ENCODE results near the gene RNF149.

RNF149 gene

DNA sequence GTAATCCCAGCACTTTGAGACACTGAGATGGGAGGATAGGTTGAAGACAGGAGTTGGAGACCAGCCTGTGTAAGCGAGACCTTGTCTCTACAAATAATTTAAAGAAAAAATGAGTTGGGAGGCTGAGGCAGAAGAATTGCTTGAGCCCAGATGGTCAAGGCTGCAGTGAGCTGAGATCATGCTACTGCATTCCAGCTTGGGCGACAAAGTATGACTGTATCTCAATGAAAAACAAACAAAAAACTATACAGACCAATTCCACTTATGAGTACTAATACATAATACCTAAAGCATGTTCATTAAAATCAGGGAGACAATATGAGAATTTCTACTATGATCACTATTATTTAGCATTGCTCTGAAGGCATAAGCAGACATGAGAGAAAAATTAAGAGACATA lies 12.6 kb downstream of the RNF149 start:
- DNase-seq (ENCODE audit: low spot score) = no peak

DNA sequence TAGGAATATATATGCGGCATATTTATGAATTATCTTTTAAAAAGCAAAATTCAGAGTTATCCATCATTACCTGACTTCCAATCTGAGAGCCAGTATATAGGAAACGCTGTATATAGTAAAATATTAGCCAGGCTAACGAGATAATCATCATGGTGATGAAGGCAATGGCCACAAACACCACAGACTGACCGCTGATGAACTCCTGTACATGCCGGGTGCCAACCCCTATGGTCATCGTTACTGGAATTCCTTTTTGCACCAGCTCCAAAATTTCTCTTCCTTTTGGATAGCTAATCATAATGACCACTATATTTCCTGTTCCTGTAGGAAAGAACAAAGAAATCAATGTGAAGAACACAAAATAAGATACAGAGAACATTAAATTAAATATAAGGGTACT lies 13.6 kb downstream of the RNF149 start:
- no peak for DNase-seq (ENCODE audit: low spot score)

DNA sequence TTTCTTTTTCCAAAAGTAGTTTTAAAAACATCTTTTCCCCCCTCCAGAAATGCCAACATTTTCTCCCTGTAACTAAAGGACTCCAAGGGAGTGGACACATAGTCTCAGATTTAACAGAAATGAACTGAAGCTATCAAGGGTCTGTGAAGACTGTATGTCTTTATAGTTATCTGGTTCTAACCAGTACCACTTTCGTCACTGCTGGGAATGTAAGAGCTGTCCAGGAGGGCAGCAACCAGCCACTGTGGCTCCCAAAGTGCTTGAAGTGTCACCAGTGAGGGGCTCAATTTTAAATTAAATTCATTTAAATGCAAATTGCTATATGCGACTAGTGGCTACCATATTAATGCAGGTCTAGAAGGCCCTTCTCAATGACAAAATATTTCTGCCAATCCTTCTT lies 15.0 kb downstream of the RNF149 start:
- DNase-seq (ENCODE audit: low spot score) = no peak

DNA sequence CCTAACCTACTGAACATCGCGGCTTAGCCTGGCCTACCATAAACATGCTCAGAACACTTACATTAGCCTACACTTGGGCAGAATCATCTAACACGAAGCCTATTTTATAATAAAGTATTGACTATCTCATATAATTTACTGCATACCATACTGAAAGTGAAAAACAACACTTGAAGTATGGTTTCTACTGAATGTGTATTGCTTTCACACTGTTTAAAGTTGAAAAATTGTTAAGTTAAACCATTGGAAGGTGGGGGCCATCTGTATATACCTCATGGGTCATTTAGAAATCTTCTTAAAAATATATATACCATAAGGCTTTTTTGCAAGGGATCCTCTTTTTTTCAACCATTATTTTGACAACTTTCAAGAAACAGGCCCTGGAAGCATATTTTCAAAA lies 16.5 kb downstream of the RNF149 start:
- no peak for DNase-seq (ENCODE audit: low spot score)

DNA sequence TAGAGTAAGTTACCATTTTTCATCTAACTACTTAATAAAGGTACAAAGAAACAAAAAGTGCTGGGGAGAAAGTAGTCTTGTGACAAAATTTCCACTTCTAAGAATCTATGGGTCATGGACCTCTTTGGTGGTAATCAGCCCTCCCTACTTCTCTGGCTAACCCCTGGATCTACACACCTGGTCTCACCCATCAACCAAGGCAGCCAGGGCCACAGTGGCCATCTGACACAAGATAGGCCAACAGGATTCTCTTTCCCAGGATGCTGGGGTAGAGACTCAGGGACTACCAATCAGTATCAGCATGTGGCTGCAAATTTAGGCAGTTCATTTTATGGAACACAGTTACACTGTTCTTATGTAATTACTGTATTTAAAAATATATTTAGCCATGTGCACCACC lies 17.8 kb downstream of the RNF149 start:
- no peak for DNase-seq (ENCODE audit: low spot score)

DNA sequence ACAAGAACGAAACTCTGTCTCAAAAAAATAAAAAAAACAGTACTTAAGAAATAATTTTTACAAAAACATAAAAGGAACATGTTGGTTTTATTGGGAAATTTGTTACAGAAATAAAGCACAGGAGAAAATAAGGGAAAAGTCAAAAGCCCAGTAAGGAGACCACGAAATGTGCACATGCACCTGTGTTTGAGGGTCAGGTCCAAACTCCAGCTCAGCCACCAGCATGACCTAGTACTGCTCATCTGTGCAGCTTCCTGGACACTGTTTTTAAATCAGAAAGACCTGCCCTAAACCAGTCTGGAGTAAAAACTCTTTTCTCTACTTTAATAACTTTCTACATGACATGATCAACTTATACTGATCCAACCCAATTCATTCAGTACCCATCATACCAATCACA lies 21.2 kb downstream of the RNF149 start:
- no peak for DNase-seq (ENCODE audit: low spot score)

DNA sequence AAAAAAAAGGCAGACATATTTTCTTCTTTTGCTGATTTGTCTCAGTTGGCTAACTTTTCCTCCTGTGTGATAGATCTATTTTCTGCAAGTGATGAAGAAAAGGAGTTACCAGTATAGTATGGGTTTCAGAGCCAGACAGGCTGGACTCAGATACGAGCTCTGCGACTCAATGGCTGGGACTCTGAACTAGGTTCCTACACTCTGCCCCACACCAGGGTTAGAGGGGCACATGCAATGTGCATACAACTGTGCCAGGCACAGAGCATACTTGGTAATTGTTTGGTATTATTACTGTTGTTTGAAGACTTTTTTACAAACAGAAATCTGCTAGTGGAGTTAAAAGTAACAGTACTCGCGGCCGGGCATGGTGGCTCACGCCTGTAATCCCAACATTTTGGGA lies 21.8 kb downstream of the RNF149 start:
- DNase-seq (ENCODE audit: low spot score) = no peak

DNA sequence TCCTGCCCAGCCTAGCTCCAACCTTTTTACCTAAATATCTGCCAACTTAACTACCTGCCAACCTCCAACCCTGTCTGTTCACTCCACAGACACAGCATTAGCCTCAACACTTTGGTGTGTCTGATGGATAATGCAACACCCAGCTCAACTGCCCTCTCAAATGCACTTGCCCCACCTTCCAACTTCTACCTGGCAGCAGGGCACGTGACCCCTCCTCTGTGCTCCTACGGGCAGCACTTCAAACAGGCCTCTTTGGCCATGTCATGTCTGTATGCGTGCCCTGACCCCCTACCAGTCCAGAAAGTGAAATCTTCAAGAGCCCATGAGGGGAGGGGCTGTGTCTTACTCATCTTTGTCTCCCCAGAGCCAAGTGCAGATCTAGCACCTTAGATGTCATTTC lies 25.5 kb downstream of the RNF149 start:
- DNase-seq (ENCODE audit: low spot score) = no peak

DNA sequence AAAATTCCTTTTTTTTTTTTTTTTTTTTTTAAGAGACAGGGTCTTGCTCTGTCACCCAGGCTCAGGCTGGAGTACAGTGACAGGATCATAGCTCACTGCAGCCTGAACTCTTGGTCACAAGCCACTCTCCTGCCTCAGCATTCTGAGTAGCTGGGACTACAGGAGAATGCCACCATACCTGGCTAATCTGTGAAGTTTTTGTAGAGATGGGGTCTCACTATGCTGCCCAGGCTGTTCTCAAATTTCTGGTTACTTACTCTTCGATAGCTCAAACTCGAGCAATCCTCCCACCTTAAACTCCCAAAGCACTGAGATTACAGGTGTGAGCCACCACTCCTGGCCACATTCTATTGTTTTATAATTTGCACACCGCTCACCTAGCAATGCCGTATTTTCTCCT lies 27.0 kb downstream of the RNF149 start:
- DNase-seq (ENCODE audit: low spot score) = no peak

DNA sequence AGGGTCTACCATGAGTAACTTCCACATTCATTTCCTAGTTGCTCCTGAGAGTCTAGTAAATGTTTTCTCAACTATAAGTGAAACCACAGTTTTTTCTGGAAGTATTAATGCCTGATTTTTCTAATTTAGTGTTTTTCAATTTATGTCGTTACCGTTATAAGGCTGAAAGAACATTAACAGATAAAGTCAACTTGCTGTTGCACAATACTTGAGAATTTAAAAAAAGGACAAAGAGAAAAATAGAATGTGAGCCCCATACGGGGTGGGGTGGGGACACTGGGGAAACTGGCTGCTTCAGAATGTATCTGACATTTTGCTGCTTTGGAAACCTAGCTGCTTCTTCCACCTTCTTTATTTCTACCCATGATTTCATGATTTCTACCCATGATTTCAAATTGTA lies 29.6 kb downstream of the RNF149 start:
- DNase-seq (ENCODE audit: low spot score) = no peak

DNA sequence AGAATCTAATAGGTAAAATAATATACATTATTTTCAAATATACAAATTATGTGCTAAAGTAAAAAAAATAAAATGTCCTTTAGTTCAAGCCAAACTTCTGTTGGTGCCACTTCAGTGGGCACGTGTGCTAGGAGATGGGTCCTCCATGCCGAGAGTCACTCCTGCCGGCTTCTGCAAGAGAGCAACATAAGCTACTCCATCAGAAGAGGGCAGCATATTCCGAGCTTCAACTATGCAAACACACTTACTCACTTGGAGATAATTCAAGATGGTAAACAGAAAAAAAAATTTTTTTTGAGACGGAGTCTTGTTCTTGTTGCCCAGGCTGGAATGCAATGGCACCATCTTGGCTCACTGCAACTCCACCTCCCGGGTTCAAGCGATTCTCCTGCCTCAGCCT lies 31.4 kb downstream of the RNF149 start:
- DNase-seq (ENCODE audit: low spot score) = no peak

DNA sequence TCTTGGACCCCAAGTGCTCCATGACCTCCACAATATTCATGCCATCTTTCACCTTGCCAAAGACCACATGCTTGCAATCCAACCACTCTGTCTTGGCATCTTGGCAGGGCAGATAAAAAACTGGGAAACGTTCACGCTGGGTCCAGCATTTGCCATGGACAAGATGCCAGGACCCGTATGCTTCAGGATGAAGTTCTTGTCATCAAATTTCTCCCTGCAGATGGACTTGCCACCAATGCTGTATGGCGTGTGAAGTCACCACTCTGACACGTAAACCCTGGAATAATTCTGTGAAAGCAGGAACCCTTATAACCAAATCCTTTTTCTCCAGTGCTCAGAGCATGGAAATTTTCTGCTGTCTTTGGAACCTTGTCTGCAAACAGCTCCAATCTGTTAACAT lies 34.4 kb downstream of the RNF149 start:
- DNase-seq (ENCODE audit: low spot score) = no peak

DNA sequence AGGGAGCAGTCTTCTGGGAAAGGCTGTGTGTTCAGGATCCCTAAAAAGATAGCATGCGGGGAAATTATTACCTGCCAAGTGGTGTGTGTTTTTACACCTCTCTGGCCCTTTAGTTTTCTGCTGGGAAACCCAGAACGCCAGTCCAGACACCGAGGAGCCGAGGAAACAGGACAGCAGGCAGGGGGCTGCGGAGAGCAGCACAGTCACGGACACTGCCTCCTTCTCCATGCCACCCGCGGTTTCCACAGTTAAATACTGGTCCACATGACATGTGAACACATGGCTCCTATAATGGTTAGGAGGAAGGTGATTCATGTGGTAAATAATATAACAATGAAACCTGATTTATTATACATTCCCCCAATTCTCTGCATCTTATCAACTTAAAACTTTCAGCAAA lies 35.4 kb downstream of the RNF149 start:
- DNase-seq (ENCODE audit: low spot score) = no peak

DNA sequence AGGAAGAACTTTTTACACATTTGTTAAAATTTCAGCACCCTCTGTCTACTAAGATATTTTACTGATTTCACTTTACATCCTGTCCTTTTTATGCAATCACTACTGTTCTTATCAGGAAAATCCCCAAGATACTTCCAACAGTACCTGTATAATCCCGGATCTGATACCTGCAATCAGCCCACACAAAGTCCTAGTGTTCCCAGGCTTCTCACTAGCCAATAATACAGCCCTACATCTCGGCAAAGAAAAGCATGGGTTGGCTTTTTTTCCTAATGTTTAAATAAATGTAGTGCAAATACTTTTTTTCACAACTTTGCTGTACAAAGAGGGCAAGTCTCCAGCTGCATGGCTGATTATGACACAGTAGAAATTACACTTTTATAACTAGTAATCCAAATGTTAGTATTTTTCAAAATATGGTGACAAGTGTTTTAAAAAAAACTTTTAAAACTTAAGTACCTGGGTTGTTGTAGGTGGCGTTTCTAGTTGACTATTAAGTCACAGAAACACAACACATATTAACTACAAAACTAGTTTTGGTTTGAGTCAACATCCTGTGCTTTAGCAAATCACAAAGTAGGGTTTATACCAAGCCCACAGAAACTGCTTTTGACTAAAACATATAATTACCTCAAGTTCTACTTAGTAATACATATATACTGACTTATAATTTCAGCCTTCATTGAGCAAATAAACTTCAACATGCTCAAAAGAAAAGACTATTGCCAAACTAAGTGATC lies 36.3 kb downstream of the RNF149 start:
- no peak for DNase-seq (ENCODE audit: low spot score)

DNA sequence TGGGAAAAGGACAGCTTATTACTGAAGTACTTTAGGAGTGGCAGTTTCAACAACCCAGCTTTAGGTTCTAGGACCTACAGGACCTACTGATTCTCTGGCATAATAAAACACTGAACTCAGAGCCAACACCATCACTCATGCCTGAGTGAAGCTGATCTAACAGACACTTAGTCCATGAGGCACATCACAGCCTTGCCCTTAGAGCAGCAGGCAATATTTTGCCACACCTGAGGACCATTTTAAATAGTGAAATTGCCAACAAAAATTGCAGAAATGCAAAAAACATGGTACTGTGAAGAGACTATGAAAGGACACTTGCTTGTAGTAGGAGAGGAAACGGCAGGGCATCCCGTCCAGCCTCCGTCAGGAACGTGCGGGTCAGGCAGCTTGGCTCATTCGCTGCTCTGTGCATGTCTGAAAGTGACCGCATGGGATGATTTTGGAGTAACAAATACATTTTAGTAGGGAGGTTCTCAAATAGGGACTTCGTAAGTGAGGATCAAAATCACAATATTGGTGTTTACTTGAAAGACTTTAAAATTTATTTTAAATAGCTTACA lies 37.7 kb downstream of the RNF149 start:
- DNase-seq (ENCODE audit: low spot score) = no peak

DNA sequence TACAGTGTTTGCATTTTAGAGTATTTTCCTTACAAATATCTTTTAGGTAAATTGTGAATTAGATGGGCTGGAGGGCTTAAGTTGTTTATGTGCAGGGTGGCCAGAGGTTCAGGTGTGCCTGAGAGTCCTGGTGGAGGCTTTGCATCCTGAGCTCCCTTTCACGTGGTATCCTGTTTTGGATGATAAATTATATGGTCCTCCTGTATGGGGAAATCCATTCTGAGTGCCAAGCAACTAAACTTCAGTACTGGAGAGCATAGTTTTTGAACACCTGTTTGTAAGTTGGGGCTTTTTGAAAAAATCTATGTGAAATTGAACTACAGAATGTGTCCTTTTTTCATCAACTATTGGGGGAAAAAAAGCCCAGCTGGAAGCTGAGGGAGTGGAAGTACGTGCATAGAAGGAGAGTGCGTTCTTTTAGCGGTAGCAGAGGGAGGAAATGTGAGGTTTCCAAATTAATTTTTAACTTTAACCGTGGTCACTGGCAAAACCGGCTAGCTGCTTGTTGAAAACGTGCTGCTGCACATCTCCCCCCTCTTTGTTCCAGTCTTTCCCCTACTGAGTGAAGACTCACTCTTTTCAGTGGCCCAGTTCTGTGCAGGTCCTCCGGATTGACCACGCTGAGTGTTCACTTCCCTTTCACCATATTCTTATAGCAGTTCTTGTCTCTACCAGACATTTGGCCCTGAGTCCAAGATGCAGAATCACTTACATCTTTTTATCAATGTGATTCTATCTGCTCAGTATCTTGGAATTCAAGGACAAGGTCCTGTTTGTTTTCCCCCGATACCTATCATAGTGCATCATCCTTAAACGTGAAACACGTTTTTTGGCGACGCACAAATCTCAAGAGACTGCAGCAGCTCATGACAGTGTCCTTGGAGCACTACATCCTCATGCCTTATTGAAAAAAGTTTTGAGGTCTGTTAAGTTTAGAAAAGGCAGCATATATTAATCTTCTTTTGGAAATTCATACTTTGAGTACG lies 40.5 kb downstream of the RNF149 start:
- DNase-seq (ENCODE audit: low spot score) = no peak

DNA sequence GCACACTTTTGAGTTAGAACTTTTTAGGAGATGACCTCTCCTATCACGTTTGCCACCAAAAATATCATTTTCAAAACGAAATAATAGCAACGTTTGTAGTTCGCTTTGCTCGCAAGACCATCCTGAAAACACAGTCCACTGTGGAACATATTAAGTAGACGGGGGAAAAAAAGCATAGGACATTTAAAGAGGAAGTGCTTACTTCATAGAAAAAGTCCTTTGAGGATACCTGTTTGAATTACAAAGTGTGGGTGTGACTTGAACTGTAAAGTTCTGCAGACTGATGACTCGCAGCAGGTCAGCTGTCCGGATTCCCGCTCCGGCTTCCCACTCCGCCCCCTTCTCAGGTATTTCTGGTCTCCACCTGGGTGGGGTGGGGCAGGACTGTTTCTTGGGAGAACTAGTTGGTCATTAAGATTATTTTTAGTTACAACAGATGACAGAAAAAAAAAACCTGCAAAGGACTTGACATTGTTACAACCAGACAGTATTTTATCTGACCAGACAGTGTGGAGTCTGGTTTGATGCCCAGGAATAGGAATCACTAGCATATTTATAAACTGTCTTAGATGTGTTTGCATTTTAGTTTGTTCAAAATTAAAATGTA lies 42.5 kb downstream of the RNF149 start:
- DNase-seq (ENCODE audit: low spot score) = no peak

DNA sequence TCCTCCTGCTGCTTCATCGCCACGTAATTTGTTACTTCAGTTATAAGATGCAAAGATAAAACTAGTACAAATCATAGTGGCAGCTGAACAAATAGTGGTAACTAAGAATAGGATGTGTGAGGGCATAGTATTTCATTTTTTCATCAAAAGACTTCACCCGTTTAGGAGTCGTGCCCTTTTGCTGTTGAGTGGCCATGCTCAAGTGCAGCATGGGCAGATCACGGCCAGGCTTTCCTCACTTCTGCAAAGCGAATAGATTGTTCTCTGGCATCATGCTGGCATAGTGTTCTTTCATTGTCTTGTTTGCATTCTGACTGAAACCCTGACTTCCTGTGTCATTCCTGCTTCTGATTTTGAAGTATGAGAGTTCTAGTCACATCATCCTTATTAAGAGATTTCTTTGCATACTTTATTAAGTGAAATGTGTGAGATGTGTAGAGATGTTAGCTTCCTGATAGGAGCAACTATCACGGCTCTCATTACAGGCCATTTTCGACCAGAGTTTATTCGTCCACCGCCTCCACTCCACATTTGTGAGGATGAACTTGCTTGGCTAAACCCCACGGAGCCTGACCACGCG lies 44.1 kb downstream of the RNF149 start:
- no peak for DNase-seq (ENCODE audit: low spot score)

DNA sequence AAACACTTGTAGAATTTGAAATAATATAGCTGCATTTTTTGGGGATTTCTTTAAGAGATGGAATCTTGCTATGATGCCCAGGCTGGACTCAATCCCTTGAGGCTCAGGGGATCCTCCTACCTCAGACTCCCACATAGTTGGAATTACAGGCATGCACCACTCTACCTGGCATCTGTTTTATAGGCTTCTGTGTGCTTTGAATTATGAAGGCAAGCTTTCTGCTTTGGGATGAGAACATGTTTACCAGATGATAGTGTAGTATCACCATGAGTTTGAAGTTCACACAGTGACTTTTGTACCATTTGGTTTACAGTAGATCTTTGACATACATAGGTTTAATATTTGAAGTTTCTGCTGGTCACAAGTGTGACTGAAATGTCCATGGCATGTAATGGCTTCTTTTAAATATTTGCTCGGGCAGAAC lies 45.1 kb downstream of the RNF149 start:
- DNase-seq (ENCODE audit: low spot score) = no peak

DNA sequence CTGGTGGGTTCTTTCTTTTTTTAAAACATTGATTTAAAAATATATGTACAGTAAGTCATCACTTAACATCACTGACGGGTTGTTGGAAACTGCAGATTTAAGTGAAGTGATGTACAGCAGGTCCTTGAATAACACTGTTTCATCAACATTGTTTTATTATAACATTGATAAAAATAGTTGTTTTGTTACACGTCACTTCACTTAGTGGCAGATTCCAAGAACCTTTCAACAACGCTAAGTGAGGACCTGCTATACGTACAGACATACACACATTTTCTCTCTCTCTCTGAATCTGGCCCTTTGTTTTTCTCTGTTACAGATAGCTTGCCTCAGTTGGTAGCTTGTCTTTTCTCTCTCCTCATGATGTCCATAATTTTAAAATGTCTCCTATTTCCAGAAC lies 46.4 kb downstream of the RNF149 start:
- no peak for DNase-seq (ENCODE audit: low spot score)

DNA sequence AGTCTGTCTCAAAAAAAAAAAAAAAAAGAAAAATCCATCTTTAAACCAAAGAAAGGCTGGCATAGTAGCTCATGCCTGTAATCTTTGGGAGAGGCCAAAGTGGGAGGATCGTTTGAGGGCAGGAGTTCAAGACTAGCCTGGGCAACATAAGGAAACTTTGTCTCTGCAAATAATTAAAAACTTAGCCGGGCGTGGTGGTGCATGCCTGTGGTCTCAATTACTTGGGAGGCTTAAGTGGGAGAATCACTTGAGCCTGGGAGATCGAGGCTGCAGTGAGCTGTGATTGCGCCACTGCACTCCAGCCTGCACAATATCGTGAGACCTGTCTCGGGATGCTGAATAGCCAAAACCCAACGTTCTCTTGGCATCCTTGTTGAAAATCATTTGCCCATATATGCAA lies 49.7 kb downstream of the RNF149 start:
- DNase-seq (ENCODE audit: low spot score) = no peak

DNA sequence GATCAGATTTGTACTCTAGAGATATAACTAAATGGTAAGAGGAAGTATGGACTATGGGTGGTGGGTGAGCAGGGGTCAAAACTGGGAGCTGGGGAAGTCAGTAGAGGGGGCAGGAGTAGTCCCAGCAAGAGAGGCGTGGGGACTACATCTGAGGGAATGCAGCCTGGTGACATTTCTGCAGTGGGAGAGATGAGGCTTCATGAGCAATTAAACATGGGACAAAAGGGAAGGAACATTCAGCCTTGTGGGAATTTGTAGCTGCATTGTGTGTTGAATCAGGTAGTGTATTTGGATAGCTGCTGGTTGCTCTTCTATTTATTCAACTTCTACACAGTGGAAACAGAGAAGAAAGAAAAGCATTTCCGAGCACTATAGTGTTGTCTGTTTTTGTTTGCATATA lies 52.2 kb downstream of the RNF149 start:
- no peak for DNase-seq (ENCODE audit: low spot score)
